HepG2 (cell line): Measurements from ENCODE around the gene OPN3.

Experiments
- MXI1 ChIP-seq: IDR thresholded peaks from 3 replicates; pipeline ENCODE4 v1.6.1; 2012; ENCODE audit warnings: low read depth, low read length, inconsistent platforms, borderline replicate concordance
- SP1 ChIP-seq, 2 experiments: fragments of 450-650 bp in 1 of 2; sonication (generic) in 1 of 2; formaldehyde crosslinking in 1 of 2; IDR thresholded peaks; 2 replicates each; pipeline versions ENCODE4 v1.4.0 to v1.6.1; 2016 to 2020; ENCODE audit warnings: missing genetic modification reagents in 1 of 2
- TF ChIP-seq, protein P1 (sequence below): sonication (generic); formaldehyde crosslinking; conservative IDR thresholded peaks from 2 replicates; pipeline ENCODE4 v1.4.0; 2020; ENCODE audit warnings: missing genetic modification reagents
- TF ChIP-seq, protein P2 (sequence below): IDR thresholded peaks from 2 replicates; pipeline ENCODE4 v1.6.1; 2012; ENCODE audit warnings: inconsistent platforms

DNA sequence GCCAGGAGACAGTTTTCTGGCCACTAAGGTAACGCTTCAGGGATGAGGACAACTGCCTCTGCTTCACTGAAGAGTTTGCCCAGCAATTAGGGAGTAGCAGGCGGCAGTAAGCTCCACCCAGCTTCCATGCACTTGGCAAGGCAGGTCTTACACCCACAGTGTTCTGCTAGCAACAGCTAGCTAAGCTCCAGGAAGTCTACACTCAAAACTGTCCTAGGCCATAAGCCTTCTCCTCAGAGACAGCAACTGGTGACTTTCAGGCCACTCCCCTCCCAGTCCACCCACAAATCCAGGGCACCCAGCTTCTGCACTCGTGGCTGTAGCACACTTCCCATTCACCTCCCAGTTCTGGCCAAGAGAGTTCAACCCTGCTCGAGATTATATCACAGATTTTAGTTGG, 60.7 kb downstream of the OPN3 start:
- TF ChIP-seq, protein P1, sequence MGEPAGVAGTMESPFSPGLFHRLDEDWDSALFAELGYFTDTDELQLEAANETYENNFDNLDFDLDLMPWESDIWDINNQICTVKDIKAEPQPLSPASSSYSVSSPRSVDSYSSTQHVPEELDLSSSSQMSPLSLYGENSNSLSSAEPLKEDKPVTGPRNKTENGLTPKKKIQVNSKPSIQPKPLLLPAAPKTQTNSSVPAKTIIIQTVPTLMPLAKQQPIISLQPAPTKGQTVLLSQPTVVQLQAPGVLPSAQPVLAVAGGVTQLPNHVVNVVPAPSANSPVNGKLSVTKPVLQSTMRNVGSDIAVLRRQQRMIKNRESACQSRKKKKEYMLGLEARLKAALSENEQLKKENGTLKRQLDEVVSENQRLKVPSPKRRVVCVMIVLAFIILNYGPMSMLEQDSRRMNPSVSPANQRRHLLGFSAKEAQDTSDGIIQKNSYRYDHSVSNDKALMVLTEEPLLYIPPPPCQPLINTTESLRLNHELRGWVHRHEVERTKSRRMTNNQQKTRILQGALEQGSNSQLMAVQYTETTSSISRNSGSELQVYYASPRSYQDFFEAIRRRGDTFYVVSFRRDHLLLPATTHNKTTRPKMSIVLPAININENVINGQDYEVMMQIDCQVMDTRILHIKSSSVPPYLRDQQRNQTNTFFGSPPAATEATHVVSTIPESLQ (CRISPR knock-in tag): no peak
- no peak for TF ChIP-seq MXI1
- TF ChIP-seq, protein P2, sequence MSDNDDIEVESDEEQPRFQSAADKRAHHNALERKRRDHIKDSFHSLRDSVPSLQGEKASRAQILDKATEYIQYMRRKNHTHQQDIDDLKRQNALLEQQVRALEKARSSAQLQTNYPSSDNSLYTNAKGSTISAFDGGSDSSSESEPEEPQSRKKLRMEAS: no peak
- TF ChIP-seq SP1 (IDR thresholded peaks at IDR 0.05): no peak
- TF ChIP-seq SP1 (CRISPR knock-in tag; IDR thresholded peaks at IDR 0.05): no peak
